ENCODE results near the gene PGAM2.

The PGAM2 gene

GRCh38 chr7:44103566-44103922 lies 38.2 kb upstream of the PGAM2 start:
- DNase-seq: no peak

- no peak for DNase-seq
Observed at GRCh38 chr7:44102846-44103565, 37.6 kb upstream of the PGAM2 start.

- no peak for DNase-seq
Observed at GRCh38 chr7:44101966-44102845, 36.8 kb upstream of the PGAM2 start.

- DNase-seq: no peak
Observed at GRCh38 chr7:44101303-44101965, 36.1 kb upstream of the PGAM2 start.

GRCh38 chr7:44100458-44101302 lies 35.3 kb upstream of the PGAM2 start:
- no peak for DNase-seq

- DNase-seq: no peak
Observed at GRCh38 chr7:44099669-44100068, 34.3 kb upstream of the PGAM2 start.

GRCh38 chr7:44098092-44099068 lies 33.0 kb upstream of the PGAM2 start:
- no peak for DNase-seq

GRCh38 chr7:44097064-44097932 lies 31.9 kb upstream of the PGAM2 start:
- no peak for DNase-seq

- DNase-seq: no peak
Observed at GRCh38 chr7:44096326-44096881, 31.0 kb upstream of the PGAM2 start.

GRCh38 chr7:44095781-44096180 lies 30.4 kb upstream of the PGAM2 start:
- DNase-seq: no peak

- DNase-seq: no peak
Observed at GRCh38 chr7:44094883-44095592, 29.7 kb upstream of the PGAM2 start.

- no peak for DNase-seq
Observed at GRCh38 chr7:44094365-44094764, 29.0 kb upstream of the PGAM2 start.

- DNase-seq: no peak
Observed at GRCh38 chr7:44093102-44093641, 27.8 kb upstream of the PGAM2 start.

GRCh38 chr7:44087911-44088838 lies 22.8 kb upstream of the PGAM2 start:
- DNase-seq: no peak

- no peak for DNase-seq
Observed at GRCh38 chr7:44086627-44087026, 21.3 kb upstream of the PGAM2 start.

GRCh38 chr7:44085546-44085945 lies 20.2 kb upstream of the PGAM2 start:
- no peak for DNase-seq

GRCh38 chr7:44084701-44085100 lies 19.3 kb upstream of the PGAM2 start:
- DNase-seq: no peak

- DNase-seq: no peak
Observed at GRCh38 chr7:44083796-44084195, 18.4 kb upstream of the PGAM2 start.
